Astrocyte (in vitro differentiated cells and primary cell): ENCODE data around the gene FYN.

Source experiments
- CTCF ChIP-seq: IDR thresholded peaks from 2 replicates; pipeline ENCODE4 v1.5.1; 2011; ENCODE audit warnings: low read depth, mild to moderate bottlenecking, inconsistent platforms, low read length, moderate library complexity; ENCODE audit not compliant: insufficient read depth
- EZH2 ChIP-seq: IDR thresholded peaks from 2 replicates; pipeline ENCODE4 v1.6.1; 2012; ENCODE audit warnings: mild to moderate bottlenecking, low read length, inconsistent platforms; ENCODE audit not compliant: insufficient read depth

- TF ChIP-seq CTCF (no peak), EZH2 (no peak)
These were observed 113.1 kb downstream of the FYN start for GRCh38 chr6:111759836-111760785.
